Measurements from ENCODE around the gene SCYGR2.
A peak's percentile ranks its signal among the peaks of the same experiment; 100 is the strongest.
"Not testable (repeated sequence)": the region's sequence is repeated elsewhere in the genome, so short reads cannot be mapped to it uniquely, and the experiment has no call there.

SCYGR2 gene, protein sequence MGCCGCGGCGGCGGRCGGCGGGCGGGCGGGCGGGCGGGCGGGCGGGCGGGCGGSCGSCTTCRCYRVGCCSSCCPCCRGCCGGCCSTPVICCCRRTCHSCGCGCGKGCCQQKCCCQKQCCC

GRCh38 chr2:227598835-227599503 lies at the start of gene SCYGR2:
SCYGR2 (plus strand) TSS chr2:227598893; CDS start chr2:227598893, 0 bp downstream.
- not testable (repeated sequence) for H3K4me1 ChIP-seq (ENCODE audit: control insufficient read depth in 1 of 2, insufficient read depth in 1 of 2, low read depth in 1 of 2, low read length in 1 of 2); H3K4me3 ChIP-seq (ENCODE audit: low read depth in 1 of 2, low read length in 1 of 2); H3K27ac ChIP-seq; H3K36me3 ChIP-seq; H3K9me3 ChIP-seq
- peaks cover 27% of the 10 kb centered on the region for H3K27me3 ChIP-seq

DNA sequence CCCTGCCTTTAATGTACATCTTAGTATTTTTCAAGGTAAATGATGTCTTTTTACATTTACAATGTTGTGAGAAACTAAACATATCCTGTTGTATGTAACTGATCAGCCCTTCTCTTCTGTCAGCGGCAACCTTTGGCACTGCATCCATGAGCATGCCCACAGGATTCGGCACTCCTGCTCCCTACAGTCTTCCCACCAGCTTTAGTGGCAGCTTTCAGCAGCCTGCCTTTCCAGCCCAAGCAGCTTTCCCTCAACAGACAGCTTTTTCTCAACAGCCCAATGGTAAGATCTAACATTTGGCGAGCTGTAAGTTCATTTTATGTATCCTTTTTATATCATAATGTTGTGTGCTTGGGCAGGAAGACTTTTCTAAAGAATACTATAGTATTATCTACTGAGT lies 46.9 kb upstream of the SCYGR2 start:
- Histone ChIP-seq H3K4me1 (ENCODE audit: control insufficient read depth in 1 of 2, insufficient read depth in 1 of 2, low read depth in 1 of 2, low read length in 1 of 2) (no peaks in the 10 kb centered on the region), H3K9me3 (no peaks in the 10 kb centered on the region), H3K36me3 (peaks cover 88% of the 10 kb centered on the region), H3K27me3 (no peaks in the 10 kb centered on the region), H3K4me3 (ENCODE audit: low read depth in 1 of 2, low read length in 1 of 2) (no peak overlapping the region), H3K27ac (no peak overlapping the region)
- TF ChIP-seq, protein P1, sequence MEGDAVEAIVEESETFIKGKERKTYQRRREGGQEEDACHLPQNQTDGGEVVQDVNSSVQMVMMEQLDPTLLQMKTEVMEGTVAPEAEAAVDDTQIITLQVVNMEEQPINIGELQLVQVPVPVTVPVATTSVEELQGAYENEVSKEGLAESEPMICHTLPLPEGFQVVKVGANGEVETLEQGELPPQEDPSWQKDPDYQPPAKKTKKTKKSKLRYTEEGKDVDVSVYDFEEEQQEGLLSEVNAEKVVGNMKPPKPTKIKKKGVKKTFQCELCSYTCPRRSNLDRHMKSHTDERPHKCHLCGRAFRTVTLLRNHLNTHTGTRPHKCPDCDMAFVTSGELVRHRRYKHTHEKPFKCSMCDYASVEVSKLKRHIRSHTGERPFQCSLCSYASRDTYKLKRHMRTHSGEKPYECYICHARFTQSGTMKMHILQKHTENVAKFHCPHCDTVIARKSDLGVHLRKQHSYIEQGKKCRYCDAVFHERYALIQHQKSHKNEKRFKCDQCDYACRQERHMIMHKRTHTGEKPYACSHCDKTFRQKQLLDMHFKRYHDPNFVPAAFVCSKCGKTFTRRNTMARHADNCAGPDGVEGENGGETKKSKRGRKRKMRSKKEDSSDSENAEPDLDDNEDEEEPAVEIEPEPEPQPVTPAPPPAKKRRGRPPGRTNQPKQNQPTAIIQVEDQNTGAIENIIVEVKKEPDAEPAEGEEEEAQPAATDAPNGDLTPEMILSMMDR (IDR thresholded peaks at IDR 0.05): no peak

DNA sequence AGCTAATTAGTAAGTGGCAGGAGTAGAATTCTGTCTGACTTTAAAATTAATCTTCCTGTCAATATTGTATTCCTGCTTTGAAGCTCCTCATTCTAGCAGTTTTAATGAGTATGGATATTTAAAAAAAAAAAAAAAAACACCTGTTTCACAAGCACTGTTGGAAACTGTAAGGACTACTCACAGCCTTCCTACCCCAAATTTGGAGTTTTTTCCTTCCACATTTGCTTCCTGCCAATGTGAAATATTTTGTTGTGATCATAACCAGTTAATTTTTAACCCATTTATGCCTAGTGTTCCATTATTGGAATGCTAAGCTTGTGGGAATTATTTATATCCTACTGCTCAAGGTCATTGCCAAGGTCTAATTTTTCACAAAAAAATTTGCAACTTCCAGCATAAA lies 36.1 kb upstream of the SCYGR2 start:
- Histone ChIP-seq H3K4me1 (ENCODE audit: control insufficient read depth in 1 of 2, insufficient read depth in 1 of 2, low read depth in 1 of 2, low read length in 1 of 2) (no peaks in the 10 kb centered on the region), H3K36me3 (peaks cover 21% of the 10 kb centered on the region), H3K27ac (no peak overlapping the region), H3K9me3 (no peaks in the 10 kb centered on the region), H3K4me3 (ENCODE audit: low read depth in 1 of 2, low read length in 1 of 2) (no peak overlapping the region), H3K27me3 (no peaks in the 10 kb centered on the region)
- TF ChIP-seq, protein P1 (IDR thresholded peaks at IDR 0.05): no peak

GRCh38 chr2:227565080-227565479 lies 33.6 kb upstream of the SCYGR2 start:
- TF ChIP-seq, protein P1 (IDR thresholded peaks at IDR 0.05): no peak
- Histone ChIP-seq H3K4me3 (ENCODE audit: low read depth in 1 of 2, low read length in 1 of 2) (no peak overlapping the region), H3K4me1 (ENCODE audit: control insufficient read depth in 1 of 2, insufficient read depth in 1 of 2, low read depth in 1 of 2, low read length in 1 of 2) (no peaks in the 10 kb centered on the region), H3K27me3 (no peaks in the 10 kb centered on the region), H3K9me3 (no peaks in the 10 kb centered on the region), H3K36me3 (peaks cover 7% of the 10 kb centered on the region), H3K27ac (no peak overlapping the region)

- no peak overlapping the region for H3K4me3 ChIP-seq (ENCODE audit: low read depth in 1 of 2, low read length in 1 of 2)
- H3K27me3 ChIP-seq: no peaks in the 10 kb centered on the region
- H3K36me3 ChIP-seq: peaks cover 7% of the 10 kb centered on the region
- H3K4me1 ChIP-seq (ENCODE audit: control insufficient read depth in 1 of 2, insufficient read depth in 1 of 2, low read depth in 1 of 2, low read length in 1 of 2): no peaks in the 10 kb centered on the region
- H3K27ac ChIP-seq: peak overlapping the region; percentile 26
- no peaks in the 10 kb centered on the region for H3K9me3 ChIP-seq
- TF ChIP-seq, protein P1 (IDR thresholded peaks at IDR 0.05): no peak
Measured at GRCh38 chr2:227566012-227566411, 32.7 kb upstream of the SCYGR2 start.

DNA sequence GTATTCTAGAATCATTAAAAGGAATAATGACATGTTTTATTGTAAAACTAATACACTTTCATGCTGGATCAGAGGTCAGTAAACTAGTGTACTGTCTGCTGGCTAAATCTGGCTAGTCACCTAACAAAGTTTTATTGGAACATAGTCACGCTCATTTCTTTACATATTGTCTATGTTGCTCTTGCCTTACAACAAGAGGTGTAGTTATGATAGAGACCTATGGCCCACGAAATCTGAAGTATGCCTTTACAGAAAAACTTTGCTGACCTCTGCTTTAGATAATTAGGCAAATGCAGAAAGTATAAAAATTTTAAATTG lies 29.9 kb upstream of the SCYGR2 start:
- Histone ChIP-seq H3K36me3 (peaks cover 7% of the 10 kb centered on the region), H3K9me3 (no peaks in the 10 kb centered on the region), H3K27ac (no peak overlapping the region), H3K4me1 (ENCODE audit: control insufficient read depth in 1 of 2, insufficient read depth in 1 of 2, low read depth in 1 of 2, low read length in 1 of 2) (no peaks in the 10 kb centered on the region), H3K4me3 (ENCODE audit: low read depth in 1 of 2, low read length in 1 of 2) (no peak overlapping the region), H3K27me3 (peaks cover 8% of the 10 kb centered on the region)
- TF ChIP-seq, protein P1 (IDR thresholded peaks at IDR 0.05): no peak

Data from neutrophil (primary cell).